ENCODE results near the gene TMEM138.

Gene TMEM138

GRCh38 chr11:61345954-61346843 is 16.0 kb upstream of the TMEM138 start:
- H3K9ac ChIP-seq (ENCODE audit: low read depth, low read length, poor library complexity, severe bottlenecking), result peak overlapping the region; percentile 33
- H3K4me2 ChIP-seq (ENCODE audit: low read depth, low read length, poor library complexity, severe bottlenecking), result peak overlapping the region; percentile 43
- H3K4me1 ChIP-seq (ENCODE audit: insufficient read depth, low read length, poor library complexity, severe bottlenecking), result peaks cover 11% of the 10 kb centered on the region

GRCh38 chr11:61347916-61348461 is 14.2 kb upstream of the TMEM138 start:
- no peaks in the 10 kb centered on the region for H3K79me2 ChIP-seq (ENCODE audit: insufficient read depth, low read length)
- H3K27me3 ChIP-seq (ENCODE audit: insufficient read depth, low read length, poor library complexity, severe bottlenecking), result no peaks in the 10 kb centered on the region
- TF ChIP-seq CTCF (conservative IDR thresholded peaks at IDR 0.05; ENCODE audit: low read length), result no peak
- TF ChIP-seq EZH2phosphoT487 (IDR thresholded peaks at IDR 0.05; ENCODE audit: borderline replicate concordance), result no peak
- H3K9me2 ChIP-seq (replicated peaks; ENCODE audit: low read depth, low read length), result no peaks in the 10 kb centered on the region
- no peak overlapping the region for H3K9ac ChIP-seq (ENCODE audit: low read depth, low read length, poor library complexity, severe bottlenecking)
- H3K4me1 ChIP-seq (ENCODE audit: insufficient read depth, low read length, poor library complexity, severe bottlenecking), result peaks cover 11% of the 10 kb centered on the region
- H2AFZ ChIP-seq (ENCODE audit: low read length), result no peak overlapping the region
- no peak overlapping the region for H3K4me2 ChIP-seq (ENCODE audit: low read depth, low read length, poor library complexity, severe bottlenecking)
- H4K20me1 ChIP-seq (ENCODE audit: insufficient read depth, low read length, poor library complexity, severe bottlenecking), result no peaks in the 10 kb centered on the region
- no peaks in the 10 kb centered on the region; the same call in 1 of the 2 replicates for H3K36me3 ChIP-seq (ENCODE audit: insufficient read depth, low read length)
- H3K4me3 ChIP-seq (ENCODE audit: low read length, poor library complexity, severe bottlenecking), result no peak overlapping the region
- no peaks in the 10 kb centered on the region for H3F3A ChIP-seq (ENCODE audit: low read depth)
- no peaks in the 10 kb centered on the region for H3K9me3 ChIP-seq (ENCODE audit: insufficient read depth, low read depth, low read length)

More at GRCh38 chr11:61345954-61346843, 16.0 kb upstream of the TMEM138 start:
- Histone ChIP-seq H4K20me1 (ENCODE audit: insufficient read depth, low read length, poor library complexity, severe bottlenecking) (no peaks in the 10 kb centered on the region), H3K79me2 (ENCODE audit: insufficient read depth, low read length) (no peaks in the 10 kb centered on the region), H3K9me2 (replicated peaks; ENCODE audit: low read depth, low read length) (no peaks in the 10 kb centered on the region), H2AFZ (ENCODE audit: low read length) (no peak overlapping the region), H3K36me3 (ENCODE audit: insufficient read depth, low read length) (no peaks in the 10 kb centered on the region; the same call in 1 of the 2 replicates), H3K27me3 (ENCODE audit: insufficient read depth, low read length, poor library complexity, severe bottlenecking) (no peaks in the 10 kb centered on the region), H3K4me3 (ENCODE audit: low read length, poor library complexity, severe bottlenecking) (no peak overlapping the region), H3F3A (ENCODE audit: low read depth) (no peaks in the 10 kb centered on the region), H3K9me3 (ENCODE audit: insufficient read depth, low read depth, low read length) (no peaks in the 10 kb centered on the region)
- no peak for TF ChIP-seq EZH2phosphoT487 (IDR thresholded peaks at IDR 0.05; ENCODE audit: borderline replicate concordance)
- TF ChIP-seq CTCF (conservative IDR thresholded peaks at IDR 0.05; ENCODE audit: low read length), result no peak

GRCh38 chr11:61349189-61349751 is 12.9 kb upstream of the TMEM138 start:
- H3K9ac ChIP-seq (ENCODE audit: low read depth, low read length, poor library complexity, severe bottlenecking), result no peak overlapping the region
- H2AFZ ChIP-seq (ENCODE audit: low read length), result no peak overlapping the region

More at GRCh38 chr11:61349189-61349751, 12.9 kb upstream of the TMEM138 start:
- Histone ChIP-seq H3K36me3 (ENCODE audit: insufficient read depth, low read length) (no peaks in the 10 kb centered on the region; the same call in 1 of the 2 replicates), H3K4me1 (ENCODE audit: insufficient read depth, low read length, poor library complexity, severe bottlenecking) (peaks cover 11% of the 10 kb centered on the region), H3K79me2 (ENCODE audit: insufficient read depth, low read length) (no peaks in the 10 kb centered on the region), H3K4me3 (ENCODE audit: low read length, poor library complexity, severe bottlenecking) (no peak overlapping the region), H3F3A (ENCODE audit: low read depth) (no peaks in the 10 kb centered on the region), H4K20me1 (ENCODE audit: insufficient read depth, low read length, poor library complexity, severe bottlenecking) (no peaks in the 10 kb centered on the region), H3K9me3 (ENCODE audit: insufficient read depth, low read depth, low read length) (no peaks in the 10 kb centered on the region), H3K27me3 (ENCODE audit: insufficient read depth, low read length, poor library complexity, severe bottlenecking) (no peaks in the 10 kb centered on the region), H3K4me2 (ENCODE audit: low read depth, low read length, poor library complexity, severe bottlenecking) (no peak overlapping the region), H3K9me2 (replicated peaks; ENCODE audit: low read depth, low read length) (no peaks in the 10 kb centered on the region)
- TF ChIP-seq CTCF (conservative IDR thresholded peaks at IDR 0.05; ENCODE audit: low read length), result no peak
- no peak for TF ChIP-seq EZH2phosphoT487 (IDR thresholded peaks at IDR 0.05; ENCODE audit: borderline replicate concordance)

Measured in Loucy (cell line).